Measurements from ENCODE around the gene PIH1D1. TPM values are rescaled to one million over a fixed set of nuclear protein-coding genes. Genes with fewer than 3 reads are reported as not detected.

Gene PIH1D1
- total RNA-seq, 1 experiment from 2014 or later, result 166 TPM

GRCh38 chr19:49400029-49400428, 51.6 kb downstream of the PIH1D1 start:
- H3K27me3 Mint-ChIP-seq (ENCODE audit: low read depth), result peaks cover 4% of the 10 kb centered on the region; the same call in 1 of the 2 replicates
- H4K5ac ChIP-seq (ENCODE audit: insufficient read length, low read depth, low read length), result no peak overlapping the region

More at GRCh38 chr19:49400029-49400428, 51.6 kb downstream of the PIH1D1 start:
- peaks cover 2% of the 10 kb centered on the region for H4K20me1 ChIP-seq (ENCODE audit: control insufficient read depth, insufficient read depth, insufficient read length)
- H2AFZ ChIP-seq (ENCODE audit: low read length), result no peak overlapping the region
- H3T11ph ChIP-seq (ENCODE audit: low read length), result no peak overlapping the region
- H3K14ac ChIP-seq (ENCODE audit: insufficient read depth, low read length), result no peak overlapping the region
- H3K9ac ChIP-seq (ENCODE audit: extremely low read depth, insufficient read length, low read length), result no peak overlapping the region
- Mint-ChIP-seq H3K9me3 (no peaks in the 10 kb centered on the region; a peak in 1 of 5 replicates), H3K36me3 (ENCODE audit: insufficient read depth in 1 of 3, low read depth in 3 of 3) (no peaks in the 10 kb centered on the region), H3K27ac (no peak overlapping the region), H3K4me1 (peaks cover 55 to 73% of the 10 kb centered on the region in 2 experiments), H3K4me3 (no peak overlapping the region)
- no peak overlapping the region for H2BK20ac ChIP-seq (ENCODE audit: low read depth, low read length, poor library complexity, severe bottlenecking)
- DNase-seq, result no peak
- H3K27me3 ChIP-seq (ENCODE audit: insufficient read depth, low read length), result no peaks in the 10 kb centered on the region
- no peak overlapping the region for H3K18ac ChIP-seq (ENCODE audit: insufficient read length, low read depth, low read length)
- H2BK12ac ChIP-seq (ENCODE audit: insufficient read length, low read depth, low read length), result no peak overlapping the region
- no peak overlapping the region for H2AK5ac ChIP-seq (ENCODE audit: insufficient read length, low read length)
- H3K79me1 ChIP-seq (ENCODE audit: insufficient read depth, low read depth, low read length, poor library complexity, severe bottlenecking), result no peaks in the 10 kb centered on the region
- no peak overlapping the region for H4K91ac ChIP-seq (ENCODE audit: insufficient read length, low read depth, low read length)
- no peaks in the 10 kb centered on the region for H3K79me2 ChIP-seq (ENCODE audit: insufficient read depth, low read length)
- no peak overlapping the region for H3K4me2 ChIP-seq (ENCODE audit: insufficient read depth, insufficient read length, low read length)
- H2BK15ac ChIP-seq (ENCODE audit: low read depth, low read length), result no peak overlapping the region
- no peak overlapping the region for H3K27ac ChIP-seq (ENCODE audit: insufficient read length, low read depth, low read length)
- no peak overlapping the region for H3K23ac ChIP-seq (ENCODE audit: insufficient read length, low read depth, low read length)
- H3K23me2 ChIP-seq (ENCODE audit: insufficient read length, low read depth, low read length, poor library complexity, severe bottlenecking), result no peaks in the 10 kb centered on the region
- no peaks in the 10 kb centered on the region for H3K9me3 ChIP-seq (ENCODE audit: control insufficient read depth, low read depth, low read length)
- no peak overlapping the region for H4K8ac ChIP-seq (replicated peaks; ENCODE audit: insufficient read length, low read depth, low read length)
- TF ChIP-seq CTCF (conservative IDR thresholded peaks at IDR 0.05), result no peak
- H2BK120ac ChIP-seq (ENCODE audit: low read depth, low read length, poor library complexity, severe bottlenecking), result no peak overlapping the region
- no peak overlapping the region for H3K4ac ChIP-seq (ENCODE audit: low read depth, low read length)
- no peak overlapping the region for H2BK5ac ChIP-seq (ENCODE audit: insufficient read length, low read length)
- peaks cover 9% of the 10 kb centered on the region; the same call in 1 of the 2 replicates for H3K4me1 ChIP-seq (ENCODE audit: insufficient read depth, low read length)
- WGBS (ENCODE audit: extremely low coverage, insufficient read length, low lambda C conversion rate), result no CpG with 5 or more reads among the region's 6 CpGs
- H3K56ac ChIP-seq (ENCODE audit: insufficient read length, low read depth, low read length), result no peak overlapping the region

Data from H9 (cell line).